Measurements from ENCODE around the gene HK3.

HK3 gene

GRCh38 chr5:176899296-176899891 is at the start of gene HK3:
Gene HK3, minus strand, starts transcription at chr5:176899346. Its CDS starts 3,187 bp downstream, at chr5:176896159.
- DNase-seq: no peak

GRCh38 chr5:176948458-176948857 is 49.3 kb upstream of the HK3 start:
- DNase-seq: no peak

GRCh38 chr5:176947847-176948246 is 48.7 kb upstream of the HK3 start:
- DNase-seq: no peak

- DNase-seq: no peak
These were observed 45.1 kb upstream of the HK3 start for GRCh38 chr5:176944268-176944667.

GRCh38 chr5:176943816-176944215 is 44.7 kb upstream of the HK3 start:
- DNase-seq: no peak

GRCh38 chr5:176941951-176942350 is 42.8 kb upstream of the HK3 start:
- DNase-seq: no peak

GRCh38 chr5:176938472-176938871 is 39.3 kb upstream of the HK3 start:
- DNase-seq: no peak

- no peak for DNase-seq
These were observed 35.9 kb upstream of the HK3 start for GRCh38 chr5:176935017-176935416.

- no peak for DNase-seq
These were observed 35.3 kb upstream of the HK3 start for GRCh38 chr5:176934309-176934930.

GRCh38 chr5:176929654-176930053 is 30.5 kb upstream of the HK3 start:
- DNase-seq: no peak

GRCh38 chr5:176927562-176927961 is 28.4 kb upstream of the HK3 start:
- no peak for DNase-seq

- no peak for DNase-seq
These were observed 23.7 kb upstream of the HK3 start for GRCh38 chr5:176922817-176923216.

GRCh38 chr5:176921714-176922113 is 22.6 kb upstream of the HK3 start:
- no peak for DNase-seq

- DNase-seq: no peak
These were observed 19.5 kb upstream of the HK3 start for GRCh38 chr5:176918613-176919012.

- DNase-seq: no peak
These were observed 17.2 kb upstream of the HK3 start for GRCh38 chr5:176916337-176916736.

- DNase-seq: no peak
These were observed 16.8 kb upstream of the HK3 start for GRCh38 chr5:176915906-176916305.

GRCh38 chr5:176912115-176912514 is 13.0 kb upstream of the HK3 start:
- DNase-seq: no peak

- no peak for DNase-seq
These were observed 9.7 kb upstream of the HK3 start for GRCh38 chr5:176908675-176909368.

- DNase-seq: no peak
These were observed 7.7 kb upstream of the HK3 start for GRCh38 chr5:176906796-176907195.

- DNase-seq: no peak
These were observed 7.0 kb upstream of the HK3 start for GRCh38 chr5:176906126-176906525.

- DNase-seq: no peak
These were observed 5.1 kb upstream of the HK3 start for GRCh38 chr5:176904276-176904675.

- DNase-seq: no peak
These were observed 3.9 kb upstream of the HK3 start for GRCh38 chr5:176902911-176903664.

- no peak for DNase-seq
These were observed 3.1 kb upstream of the HK3 start for GRCh38 chr5:176902102-176902814.
